GM10266 (cell line): ENCODE data around the gene TNFRSF6B.

Experiments used
- DNase-seq: peaks from one replicate; pipeline ENCODE4 v3.0.0; 2012; ENCODE audit errors: extremely low spot score
- TF ChIP-seq, protein P1 (sequence below): IDR thresholded peaks from 2 replicates; pipeline ENCODE4 v1.5.1; 2012; ENCODE audit warnings: mild to moderate bottlenecking, low read depth; ENCODE audit not compliant: control insufficient read depth, insufficient read depth; ENCODE audit errors: missing control alignments

The TNFRSF6B gene

DNA sequence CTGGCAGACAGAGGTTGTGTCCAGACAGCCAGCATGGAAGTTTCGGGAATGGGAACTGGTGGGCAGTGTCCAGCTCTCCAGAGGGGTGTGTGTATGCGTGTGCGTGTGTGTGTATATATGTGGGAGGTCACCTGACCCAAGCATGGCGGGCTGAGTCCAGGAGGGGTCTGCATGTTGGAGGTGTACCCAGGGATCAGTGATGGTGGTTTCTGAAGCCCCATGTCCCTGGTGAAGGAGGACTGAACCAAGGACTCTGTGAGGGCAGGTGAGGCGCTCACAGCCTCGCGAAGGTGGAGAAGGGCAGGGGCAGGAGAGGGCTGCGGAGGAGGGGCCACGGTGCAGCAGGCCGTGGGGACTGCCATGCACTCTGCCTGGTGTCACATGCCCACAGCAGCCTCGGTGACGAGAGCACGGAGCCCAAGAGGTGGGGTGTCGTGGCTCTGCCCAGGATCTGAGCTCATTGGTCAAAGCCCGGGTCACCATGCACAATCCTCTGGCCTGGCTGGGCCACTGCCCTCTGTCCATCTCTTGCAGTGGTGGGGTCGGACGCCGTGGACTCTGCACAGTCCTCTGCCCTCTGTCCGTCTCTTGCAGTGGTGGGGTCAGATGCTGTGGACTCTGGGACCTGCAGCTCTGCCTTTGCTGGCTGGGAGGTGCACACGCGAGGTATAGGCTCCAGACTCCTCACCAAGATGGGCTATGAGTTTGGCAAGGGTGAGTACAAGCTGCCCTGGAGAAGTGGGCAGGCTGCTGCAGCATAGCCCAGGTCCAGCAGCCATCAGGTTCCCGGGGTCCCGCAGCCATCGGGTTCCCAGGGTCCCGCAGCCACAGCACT is 37.9 kb downstream of the TNFRSF6B start:
- TF ChIP-seq, protein P1, sequence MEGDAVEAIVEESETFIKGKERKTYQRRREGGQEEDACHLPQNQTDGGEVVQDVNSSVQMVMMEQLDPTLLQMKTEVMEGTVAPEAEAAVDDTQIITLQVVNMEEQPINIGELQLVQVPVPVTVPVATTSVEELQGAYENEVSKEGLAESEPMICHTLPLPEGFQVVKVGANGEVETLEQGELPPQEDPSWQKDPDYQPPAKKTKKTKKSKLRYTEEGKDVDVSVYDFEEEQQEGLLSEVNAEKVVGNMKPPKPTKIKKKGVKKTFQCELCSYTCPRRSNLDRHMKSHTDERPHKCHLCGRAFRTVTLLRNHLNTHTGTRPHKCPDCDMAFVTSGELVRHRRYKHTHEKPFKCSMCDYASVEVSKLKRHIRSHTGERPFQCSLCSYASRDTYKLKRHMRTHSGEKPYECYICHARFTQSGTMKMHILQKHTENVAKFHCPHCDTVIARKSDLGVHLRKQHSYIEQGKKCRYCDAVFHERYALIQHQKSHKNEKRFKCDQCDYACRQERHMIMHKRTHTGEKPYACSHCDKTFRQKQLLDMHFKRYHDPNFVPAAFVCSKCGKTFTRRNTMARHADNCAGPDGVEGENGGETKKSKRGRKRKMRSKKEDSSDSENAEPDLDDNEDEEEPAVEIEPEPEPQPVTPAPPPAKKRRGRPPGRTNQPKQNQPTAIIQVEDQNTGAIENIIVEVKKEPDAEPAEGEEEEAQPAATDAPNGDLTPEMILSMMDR: no peak
- DNase-seq: no peak

DNA sequence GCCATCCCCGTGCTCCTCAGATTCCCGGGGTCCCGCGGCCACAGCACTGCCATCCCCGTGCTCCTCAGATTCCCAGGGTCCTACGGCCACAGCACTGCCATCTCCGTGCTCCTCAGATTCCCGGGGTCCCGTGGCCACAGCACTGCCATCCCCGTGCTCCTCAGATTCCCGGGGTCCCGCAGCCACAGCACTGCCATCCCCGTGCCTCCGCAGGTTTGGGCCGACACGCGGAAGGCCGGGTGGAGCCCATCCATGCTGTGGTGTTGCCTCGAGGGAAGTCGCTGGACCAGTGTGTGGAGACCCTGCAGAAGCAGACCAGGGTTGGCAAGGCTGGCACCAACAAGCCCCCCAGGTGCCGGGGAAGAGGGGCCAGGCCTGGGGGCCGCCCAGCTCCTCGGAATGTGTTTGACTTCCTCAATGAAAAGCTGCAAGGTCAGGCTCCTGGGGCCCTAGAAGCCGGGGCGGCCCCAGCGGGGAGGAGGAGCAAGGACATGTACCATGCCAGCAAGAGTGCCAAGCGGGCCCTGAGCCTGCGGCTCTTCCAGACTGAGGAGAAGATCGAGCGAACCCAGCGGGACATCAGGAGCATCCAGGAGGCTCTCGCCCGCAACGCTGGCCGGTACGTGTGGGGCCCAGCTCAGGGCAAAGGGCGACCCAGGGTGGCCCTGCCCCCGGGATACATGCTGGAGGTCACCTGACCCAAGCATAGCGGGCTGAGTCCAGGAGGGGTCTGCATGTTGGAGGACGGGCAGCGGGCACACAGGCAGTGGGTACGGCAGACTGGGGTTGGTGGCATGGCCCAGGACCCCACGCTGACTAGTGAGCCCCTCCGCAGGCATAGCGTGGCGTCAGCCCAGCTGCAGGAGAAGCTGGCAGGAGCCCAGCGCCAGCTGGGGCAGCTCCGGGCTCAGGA is 38.8 kb downstream of the TNFRSF6B start:
- TF ChIP-seq, protein P1: no peak
- no peak for DNase-seq

DNA sequence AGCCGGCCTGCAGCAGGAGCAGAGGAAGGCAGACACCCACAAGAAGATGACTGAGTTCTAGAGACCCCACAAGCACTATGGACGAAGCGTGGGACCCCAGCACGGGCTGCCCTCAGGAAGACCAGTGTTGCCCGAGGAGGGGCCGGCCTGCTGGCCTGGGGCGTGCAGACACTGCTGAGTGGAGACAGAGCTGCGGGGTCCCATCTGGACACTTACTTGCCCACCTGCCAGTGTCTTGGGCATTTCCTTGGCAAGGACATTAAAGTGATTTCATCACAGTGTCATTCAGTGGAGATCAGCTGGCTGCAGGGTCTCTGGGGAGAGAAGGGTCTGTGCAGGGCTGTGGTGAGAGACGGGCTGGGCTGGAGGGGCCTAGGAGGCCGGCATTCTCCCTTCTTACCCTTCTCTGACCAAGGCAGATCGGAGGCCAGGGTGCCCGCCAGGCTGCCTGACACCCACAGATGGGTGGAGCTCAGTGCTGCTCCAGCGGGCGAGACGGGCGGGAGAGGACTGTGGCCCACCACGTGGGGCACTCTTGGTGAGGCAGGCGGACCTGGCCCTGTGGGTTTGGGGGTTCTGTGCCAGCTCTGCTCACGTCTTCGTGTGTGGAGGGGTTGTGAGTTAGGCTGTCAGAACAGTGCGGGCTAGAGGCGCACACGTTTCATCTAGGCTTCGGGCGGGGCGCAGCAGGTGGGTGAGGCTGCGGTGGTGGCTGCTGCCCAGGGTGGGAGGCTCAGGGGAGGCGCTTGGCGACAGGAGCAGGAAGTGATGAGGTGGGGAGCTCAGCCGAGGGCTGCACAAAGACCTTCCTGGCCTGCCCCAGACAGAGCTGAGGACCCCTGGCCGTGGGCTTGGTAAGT is 39.6 kb downstream of the TNFRSF6B start, which contains the start of gene LIME1:
TSS of gene LIME1 (plus strand) at position 806 of the 860 bp plus-strand sequence. CDS start 886 bp downstream, outside the sequence.
- DNase-seq: peak; percentile 69
- TF ChIP-seq, protein P1: no peak

DNA sequence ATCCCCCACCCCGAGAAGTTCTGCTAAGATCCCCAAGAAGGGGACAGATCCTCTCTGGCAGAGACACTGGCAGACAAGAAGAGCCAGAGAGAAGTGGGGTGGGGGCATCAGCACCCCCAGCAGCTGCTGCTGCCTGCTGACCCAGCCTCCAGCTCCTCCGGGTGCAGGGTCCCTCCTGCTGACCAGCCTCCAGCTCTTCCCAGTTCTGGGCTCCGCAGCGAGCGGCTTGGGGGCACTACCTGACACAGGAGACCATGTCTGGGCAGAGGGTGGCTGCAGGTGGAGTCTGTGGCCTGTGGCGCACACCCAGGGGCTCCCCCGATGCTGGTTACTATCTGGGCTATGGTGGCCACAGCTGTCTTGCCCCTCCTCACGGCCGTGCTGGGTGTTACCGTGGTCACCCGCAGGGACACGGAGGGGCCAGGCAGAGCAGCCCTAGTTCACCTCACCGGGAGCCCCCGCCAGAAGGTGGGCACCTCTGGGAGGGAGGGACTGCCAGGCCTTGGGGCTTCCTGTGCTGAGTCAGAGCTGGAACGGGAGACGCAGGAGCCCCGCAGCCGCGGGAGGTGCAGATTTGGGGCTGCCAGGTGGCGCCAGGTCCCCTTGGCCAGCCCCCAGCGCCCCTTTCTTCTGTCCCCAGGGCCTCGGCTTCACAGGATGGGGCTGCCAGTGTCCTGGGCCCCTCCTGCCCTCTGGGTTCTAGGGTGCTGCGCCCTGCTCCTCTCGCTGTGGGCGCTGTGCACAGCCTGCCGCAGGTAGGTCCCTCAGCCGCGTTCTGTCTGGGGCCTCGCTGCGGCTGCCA is 40.6 kb downstream of the TNFRSF6B start:
- TF ChIP-seq, protein P1: no peak

DNA sequence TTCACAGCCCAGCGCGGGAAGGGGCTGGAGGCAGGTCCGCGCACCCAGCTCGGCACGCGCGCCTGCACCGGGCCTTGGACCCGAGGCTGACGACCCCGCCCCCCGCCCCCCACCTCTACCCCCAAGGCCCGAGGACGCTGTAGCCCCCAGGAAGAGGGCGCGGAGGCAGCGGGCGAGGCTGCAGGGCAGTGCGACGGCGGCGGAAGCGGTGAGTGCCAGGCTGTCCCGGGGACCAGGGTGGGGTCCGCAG is 41.2 kb downstream of the TNFRSF6B start:
- DNase-seq: no peak
- TF ChIP-seq, protein P1: no peak

More for the DNA sequence above, 40.6 kb downstream of the TNFRSF6B start:
- peak; percentile 59 for DNase-seq

DNA sequence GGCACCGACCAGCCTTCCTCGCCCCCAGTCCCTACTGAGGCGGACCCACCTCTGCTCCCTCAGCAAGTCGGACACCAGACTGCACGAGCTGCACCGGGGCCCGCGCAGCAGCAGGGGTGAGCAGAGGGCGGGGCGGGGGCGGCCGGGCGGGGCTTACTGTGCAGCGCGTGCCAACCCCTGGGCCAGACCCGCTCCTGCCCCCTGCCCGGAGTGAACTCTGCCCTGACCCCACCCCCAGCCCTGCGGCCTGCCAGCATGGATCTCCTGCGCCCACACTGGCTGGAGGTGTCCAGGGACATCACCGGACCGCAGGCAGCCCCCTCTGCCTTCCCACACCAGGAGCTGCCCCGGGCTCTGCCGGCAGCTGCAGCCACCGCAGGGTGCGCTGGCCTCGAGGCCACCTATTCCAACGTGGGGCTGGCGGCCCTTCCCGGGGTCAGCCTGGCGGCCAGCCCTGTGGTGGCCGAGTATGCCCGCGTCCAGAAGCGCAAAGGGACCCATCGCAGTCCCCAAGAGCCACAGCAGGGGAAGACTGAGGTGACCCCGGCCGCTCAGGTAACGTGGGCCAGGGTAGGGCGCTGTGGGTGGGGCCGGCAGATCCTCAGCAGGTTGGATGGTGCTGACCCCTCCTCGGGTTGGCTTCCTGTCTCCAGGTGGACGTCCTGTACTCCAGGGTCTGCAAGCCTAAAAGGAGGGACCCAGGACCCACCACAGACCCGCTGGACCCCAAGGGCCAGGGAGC is 41.7 kb downstream of the TNFRSF6B start:
- peak; percentile 70 for DNase-seq
- TF ChIP-seq, protein P1: no peak
